Stomach (tissue), 9 donors: Measurements from ENCODE around the gene CACNB2. TPM values are rescaled to one million over a fixed set of nuclear protein-coding genes. Genes with fewer than 3 reads are reported as not detected.

ENCODE experiments used
- DNase-seq, 2 donors: peaks; one replicate each; pipeline versions ENCODE4 v3.0.0 to v3.0.0-alpha.2; 2013 to 2019
- H3K27ac ChIP-seq, 5 donors: fragments of 200-600 bp in 4 of 5; sonication (generic) in 4 of 5; one replicate each; pipeline ENCODE4 v1.5.1; 2013 to 2019; ENCODE audit warnings: mild to moderate bottlenecking in 1 of 5, moderate library complexity in 1 of 5
- H3K27me3 ChIP-seq, 3 donors: fragments of 200-600 bp; sonication (generic); one replicate each; pipeline ENCODE4 v1.5.1; 2017 to 2019; ENCODE audit warnings: mixed run types in 1 of 3
- H3K36me3 ChIP-seq, 4 donors: fragments of 200-600 bp; sonication (generic); 1 replicate in 3 of 4; 2 replicates in 1 of 4; pipeline ENCODE4 v1.5.1; 2016 to 2019
- H3K4me1 ChIP-seq, 4 donors: fragments of 200-600 bp; sonication (generic); one replicate each; pipeline ENCODE4 v1.5.1; 2016 to 2019
- H3K4me3 ChIP-seq, 4 donors: fragments of 200-600 bp; sonication (generic) in 3 of 4; one replicate each; pipeline ENCODE4 v1.5.1; 2016 to 2019; ENCODE audit warnings: mild to moderate bottlenecking in 1 of 4
- H3K9me3 ChIP-seq, 4 donors: fragments of 200-600 bp; sonication (generic); one replicate each; pipeline ENCODE4 v1.5.1; 2016 to 2019
- EP300 ChIP-seq: sonication (generic); formaldehyde crosslinking; IDR thresholded peaks from one replicate; pipeline ENCODE4 v1.6.1; 2017; ENCODE audit warnings: antibody characterized with exemption
- POLR2A ChIP-seq, 4 donors: fragments of 450-650 bp; IDR thresholded peaks; one replicate each; pipeline ENCODE4 v1.6.1; 2016; ENCODE audit warnings: antibody characterized with exemption in 4 of 4, control low read depth in 2 of 4, mild to moderate bottlenecking in 1 of 4, moderate library complexity in 1 of 4
- POLR2AphosphoS5 ChIP-seq, 3 donors: sonication (generic); formaldehyde crosslinking; IDR thresholded peaks; one replicate each; pipeline ENCODE4 v1.6.1; 2016; ENCODE audit warnings: antibody characterized with exemption in 3 of 3
- WGBS, 5 donors: extraction: QIAGEN DNeasy Blood & Tissue Kit in 3 of 5; methylation state at CpG; one replicate each; pipeline versions ENCODE4 v1.1.5 to v1.1.7; 2013 to 2018; 5-methylcytosine and 5-hydroxymethylcytosine counted together
- intact Hi-C: fragments of 100-400 bp; cut with DNase I; formaldehyde crosslinking; loops from one replicate; pipeline ENCODE4 v1.15.1; 2023; ENCODE audit warnings: low total_unique reads
- polyA plus RNA-seq, 3 donors: library from polyadenylated mRNA; stranded (reverse); fragments of 200-250 nt; gene quantifications; one replicate each; pipeline ENCODE4 v1.2.3, GENCODE V29; 2013
- total RNA-seq, 5 donors: library from RNA; depleted of rRNA; stranded (reverse); fragments of >200 nt; gene quantifications; one replicate each; pipeline versions ENCODE4 v1.1.0 to v1.2.3, GENCODE V29; 2014 to 2016
- TF ChIP-seq, protein P1 (sequence below), 7 experiments: fragments of 450-650 bp in 4 of 7; fragments of 200-600 bp in 3 of 7; sonication (generic) in 3 of 7; IDR thresholded peaks; one replicate each; pipeline ENCODE4 v1.5.1; 2016 to 2019; ENCODE audit warnings: antibody characterized with exemption in 7 of 7, control low read depth in 2 of 7, mild to moderate bottlenecking in 1 of 7
- donor health status: healthy with polysubstance abuse.
- donor health status: Bipolar disorder and iron deficiency.
- donor health status: healthy.

The CACNB2 gene
- total and polyA plus RNA-seq, 8 donors: 0.31 to 42.9 (median 14.3) TPM

DNA sequence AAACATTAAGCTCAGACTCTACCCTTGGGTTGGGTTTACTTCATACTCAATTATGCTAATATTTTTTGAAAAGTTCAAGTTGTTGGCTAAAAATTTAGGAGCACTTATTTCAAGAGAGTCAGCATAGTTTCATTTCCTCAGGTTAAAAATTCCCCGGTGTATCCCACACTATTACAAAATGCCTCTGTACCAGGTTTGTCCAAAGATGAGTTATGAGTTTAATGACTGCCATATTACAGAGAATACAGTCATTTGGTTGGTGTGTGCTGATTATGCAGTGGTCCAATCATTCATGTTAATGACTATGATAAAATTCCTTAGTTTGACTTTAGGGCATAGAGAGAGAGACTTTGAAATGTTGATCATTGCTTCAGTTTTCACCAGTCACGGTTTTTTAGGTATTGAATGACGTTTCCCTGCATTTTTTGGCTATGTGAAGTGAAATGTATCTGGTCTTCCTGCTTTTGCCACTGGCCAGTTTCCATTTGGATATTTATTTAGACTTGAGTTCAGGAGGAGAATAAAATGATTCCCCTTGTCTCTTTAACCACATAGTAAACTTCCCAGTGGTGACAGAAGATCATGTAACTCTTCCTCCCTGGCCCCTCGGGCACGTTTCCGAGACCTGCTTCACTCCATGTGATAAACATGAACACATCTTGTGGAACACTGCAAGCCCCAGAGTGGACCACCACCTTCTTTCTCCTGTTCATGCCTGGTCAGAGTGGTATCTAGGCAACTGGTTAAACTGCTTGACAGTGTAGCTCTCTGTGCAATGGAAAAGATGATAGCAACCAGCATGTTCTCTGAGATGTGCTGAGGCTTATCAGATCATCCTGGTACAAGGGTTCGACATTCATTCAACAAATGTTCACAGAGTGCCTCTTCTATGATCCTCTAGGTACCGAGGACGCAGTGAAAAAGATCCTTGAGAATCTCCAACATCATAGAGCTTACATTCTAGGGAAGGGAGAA lies 153.6 kb downstream of the CACNB2 start:
- H3K27ac ChIP-seq: no peak overlapping the region
- no peaks in the 10 kb centered on the region for H3K9me3 ChIP-seq
- H3K36me3 ChIP-seq: no peaks in the 10 kb centered on the region
- H3K4me3 ChIP-seq: no peak overlapping the region
- no peaks in the 10 kb centered on the region for H3K4me1 ChIP-seq
- no peak for TF ChIP-seq POLR2A (IDR thresholded peaks at IDR 0.05)
- no peak for TF ChIP-seq EP300
- TF ChIP-seq, protein P1, sequence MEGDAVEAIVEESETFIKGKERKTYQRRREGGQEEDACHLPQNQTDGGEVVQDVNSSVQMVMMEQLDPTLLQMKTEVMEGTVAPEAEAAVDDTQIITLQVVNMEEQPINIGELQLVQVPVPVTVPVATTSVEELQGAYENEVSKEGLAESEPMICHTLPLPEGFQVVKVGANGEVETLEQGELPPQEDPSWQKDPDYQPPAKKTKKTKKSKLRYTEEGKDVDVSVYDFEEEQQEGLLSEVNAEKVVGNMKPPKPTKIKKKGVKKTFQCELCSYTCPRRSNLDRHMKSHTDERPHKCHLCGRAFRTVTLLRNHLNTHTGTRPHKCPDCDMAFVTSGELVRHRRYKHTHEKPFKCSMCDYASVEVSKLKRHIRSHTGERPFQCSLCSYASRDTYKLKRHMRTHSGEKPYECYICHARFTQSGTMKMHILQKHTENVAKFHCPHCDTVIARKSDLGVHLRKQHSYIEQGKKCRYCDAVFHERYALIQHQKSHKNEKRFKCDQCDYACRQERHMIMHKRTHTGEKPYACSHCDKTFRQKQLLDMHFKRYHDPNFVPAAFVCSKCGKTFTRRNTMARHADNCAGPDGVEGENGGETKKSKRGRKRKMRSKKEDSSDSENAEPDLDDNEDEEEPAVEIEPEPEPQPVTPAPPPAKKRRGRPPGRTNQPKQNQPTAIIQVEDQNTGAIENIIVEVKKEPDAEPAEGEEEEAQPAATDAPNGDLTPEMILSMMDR (IDR thresholded peaks at IDR 0.05): no peak
- TF ChIP-seq POLR2AphosphoS5 (IDR thresholded peaks at IDR 0.05): no peak
- intact Hi-C loops: no loop called here
- WGBS, 5 donors: 70 to 81% (median 76%) methylated on average over 9 of the region's 9 CpGs
- H3K27me3 ChIP-seq: no peaks in the 10 kb centered on the region
- DNase-seq: peak in 1 of 2 donors; percentile 25

DNA sequence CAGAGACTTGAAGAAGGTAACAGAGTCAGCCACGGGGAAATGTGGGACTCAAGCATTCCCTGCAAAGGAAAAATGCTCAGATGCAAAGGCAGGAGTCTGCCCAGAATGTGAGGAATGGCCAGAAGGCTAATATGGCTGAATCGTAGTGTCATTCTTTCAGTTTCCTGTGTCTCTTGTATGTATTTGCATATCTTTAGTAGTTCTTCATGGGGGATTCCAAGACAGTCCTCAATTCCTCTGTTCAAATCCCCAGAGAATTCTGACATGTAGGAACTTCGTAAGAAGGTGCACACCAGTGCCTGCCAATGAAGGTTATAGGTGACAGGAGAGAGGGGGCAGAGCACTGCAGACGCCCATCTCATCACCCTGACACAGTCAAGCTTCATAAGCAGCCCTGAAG lies 154.4 kb downstream of the CACNB2 start:
- TF ChIP-seq EP300 (no peak), POLR2AphosphoS5 (IDR thresholded peaks at IDR 0.05) (no peak), POLR2A (IDR thresholded peaks at IDR 0.05) (no peak)
- TF ChIP-seq, protein P1 (IDR thresholded peaks at IDR 0.05): no peak
- DNase-seq: no peak
- no peaks in the 10 kb centered on the region for H3K27me3 ChIP-seq
- intact Hi-C loops: no loop called here
- H3K4me1 ChIP-seq: no peaks in the 10 kb centered on the region
- H3K4me3 ChIP-seq: no peak overlapping the region
- no peaks in the 10 kb centered on the region for H3K9me3 ChIP-seq
- no peaks in the 10 kb centered on the region for H3K36me3 ChIP-seq
- WGBS, 5 donors: 60 to 77% (median 63%) methylated on average over 4 of the region's 4 CpGs
- no peak overlapping the region for H3K27ac ChIP-seq

DNA sequence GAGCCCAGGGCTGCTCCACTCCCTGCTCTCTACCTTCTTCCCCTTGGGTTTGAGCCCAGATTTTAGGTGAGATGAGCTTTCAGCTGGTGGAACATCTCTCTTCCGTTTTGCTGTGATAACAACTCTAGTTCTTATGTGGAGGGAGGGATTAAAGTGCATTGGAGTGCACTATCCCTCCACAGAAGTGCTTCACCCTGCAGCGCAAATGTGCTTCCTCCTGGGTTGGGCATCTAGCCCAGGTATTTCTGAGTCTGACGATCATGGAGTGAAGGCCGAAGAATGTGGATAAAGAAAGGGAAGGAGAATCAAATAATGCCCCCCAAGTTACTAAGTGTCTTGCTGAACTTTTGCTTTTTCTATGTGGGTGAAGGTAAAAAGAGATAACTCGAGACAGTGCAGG lies 157.4 kb downstream of the CACNB2 start:
- Histone ChIP-seq H3K27me3 (no peaks in the 10 kb centered on the region), H3K4me3 (no peak overlapping the region), H3K27ac (no peak overlapping the region), H3K9me3 (no peaks in the 10 kb centered on the region), H3K4me1 (no peaks in the 10 kb centered on the region), H3K36me3 (no peaks in the 10 kb centered on the region)
- intact Hi-C loops: no loop called here
- no peak for DNase-seq
- TF ChIP-seq POLR2AphosphoS5 (IDR thresholded peaks at IDR 0.05) (no peak), POLR2A (IDR thresholded peaks at IDR 0.05) (no peak), EP300 (no peak)
- TF ChIP-seq, protein P1 (IDR thresholded peaks at IDR 0.05): no peak
- 71 to 84% (median 78%) methylated on average over 5 of the region's 5 CpGs for WGBS, 5 donors

DNA sequence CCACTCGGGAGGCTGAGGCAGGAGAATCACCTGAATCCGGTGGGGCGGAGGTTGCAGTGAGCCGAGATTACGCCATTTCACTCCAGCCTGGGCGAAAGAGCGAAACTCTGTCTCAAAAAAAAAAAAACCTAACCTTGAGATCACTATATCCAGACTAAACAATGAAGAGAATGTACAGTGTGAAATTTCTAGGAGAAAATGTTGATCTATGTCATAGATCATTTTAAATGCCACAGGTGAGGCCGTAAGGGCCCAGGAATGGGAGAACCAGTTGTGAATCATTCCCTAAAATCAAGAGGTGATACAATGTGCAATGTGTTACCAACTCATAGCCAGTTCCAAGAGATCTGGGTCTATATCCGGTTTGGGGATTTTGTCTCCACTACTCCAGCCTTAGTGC lies 158.0 kb downstream of the CACNB2 start:
- Histone ChIP-seq H3K4me1 (no peaks in the 10 kb centered on the region), H3K4me3 (no peak overlapping the region), H3K27me3 (no peaks in the 10 kb centered on the region), H3K27ac (no peak overlapping the region), H3K36me3 (no peaks in the 10 kb centered on the region), H3K9me3 (no peaks in the 10 kb centered on the region)
- TF ChIP-seq POLR2A (IDR thresholded peaks at IDR 0.05): no peak
- TF ChIP-seq EP300: no peak
- TF ChIP-seq, protein P1 (IDR thresholded peaks at IDR 0.05): no peak
- no peak for TF ChIP-seq POLR2AphosphoS5 (IDR thresholded peaks at IDR 0.05)
- intact Hi-C loops: no loop called here
- DNase-seq: no peak
- WGBS, 5 donors: 89 to 95% (median 93%) methylated on average over 9 of the region's 9 CpGs
